ENCODE results near the gene EPN1. TPM values are rescaled to one million over a fixed set of nuclear protein-coding genes. Genes with fewer than 3 reads are reported as not detected.

The EPN1 gene
- total RNA-seq, 2 experiments from 2014 or later = 23.4 TPM

GRCh38 chr19:55675661-55676354, 782 bp downstream of the EPN1 start:
- H3K4me1 Mint-ChIP-seq (ENCODE audit: low read depth) = peaks cover 69% of the 10 kb centered on the region

DNA sequence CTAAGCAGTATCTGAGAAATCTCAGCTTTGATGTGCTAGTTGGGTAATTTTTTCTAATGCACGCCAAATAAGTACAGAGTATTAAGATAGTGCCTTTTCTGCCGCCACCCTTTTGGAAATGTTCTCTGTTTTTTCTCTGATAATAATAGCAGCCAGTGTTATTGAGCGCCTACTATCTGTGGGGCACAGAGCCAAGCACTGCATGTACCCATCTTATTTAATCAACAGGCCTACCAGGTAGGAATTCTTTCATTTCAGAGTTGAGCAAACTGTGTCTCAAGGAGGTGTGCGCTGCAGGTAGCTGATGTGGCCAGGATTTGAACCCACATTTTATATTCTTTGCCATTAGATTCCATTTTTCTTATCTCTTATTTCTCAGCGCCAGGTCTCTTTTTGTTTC, 1.4 kb downstream of the EPN1 start:
- Mint-ChIP-seq H3K27ac (peak overlapping the region; percentile 32), H3K9me3 (no peaks in the 10 kb centered on the region), H3K4me1 (ENCODE audit: low read depth) (peaks cover 64% of the 10 kb centered on the region), H3K4me3 (peak overlapping the region; percentile 99), H3K36me3 (ENCODE audit: low read depth) (peaks cover 23% of the 10 kb centered on the region), H3K27me3 (ENCODE audit: low read depth) (no peaks in the 10 kb centered on the region)
- CTCF ChIA-PET = no interaction called here
- intact Hi-C loops (cut with micrococcal nuclease) = no loop called here
- no peak for DNase-seq

More at GRCh38 chr19:55675661-55676354, 782 bp downstream of the EPN1 start:
- CTCF ChIA-PET = no interaction called here
- peaks cover 26% of the 10 kb centered on the region for H3K36me3 Mint-ChIP-seq (ENCODE audit: low read depth)
- DNase-seq = no peak
- intact Hi-C loops (cut with micrococcal nuclease) = loop anchor here (1.0 to 2.0 kb wide), 2 partner anchors 21 to 41 kb away; partner anchors contain the start of gene U2AF2
- no peaks in the 10 kb centered on the region for H3K9me3 Mint-ChIP-seq
- H3K27ac Mint-ChIP-seq = peak overlapping the region; percentile 91
- no peaks in the 10 kb centered on the region for H3K27me3 Mint-ChIP-seq (ENCODE audit: low read depth)
- H3K4me3 Mint-ChIP-seq = peak overlapping the region; percentile 99

DNA sequence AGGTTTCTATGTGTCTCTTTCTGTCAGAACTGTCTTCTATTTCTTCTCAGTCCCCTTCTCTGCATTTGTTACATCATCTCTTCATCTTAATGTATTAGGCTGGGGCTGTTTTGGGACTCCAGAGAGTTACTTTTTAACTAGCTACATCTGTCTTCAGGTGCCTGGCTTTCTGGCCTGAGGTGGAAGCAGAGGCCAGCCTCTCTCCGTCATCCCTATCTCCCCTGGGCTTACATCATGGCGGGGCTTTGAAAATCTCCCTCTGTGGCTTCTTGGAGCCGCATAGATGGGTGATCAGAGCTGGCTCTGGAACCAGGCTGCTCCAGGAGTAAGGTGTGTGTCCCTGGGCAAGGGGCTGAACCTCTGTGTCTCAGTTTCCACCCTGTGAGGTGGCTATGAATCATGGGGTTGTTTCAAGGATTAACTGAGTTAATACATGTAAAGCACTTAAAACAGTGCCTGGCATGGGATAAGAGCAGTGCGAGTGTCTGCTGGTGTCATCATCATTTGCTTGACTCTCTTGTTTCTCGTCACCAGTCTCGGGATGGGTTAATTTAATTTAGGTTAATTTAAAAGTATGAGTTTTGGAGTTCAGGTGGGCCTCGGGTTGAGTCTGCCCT, 2.0 kb downstream of the EPN1 start:
- Mint-ChIP-seq H3K27ac (peak overlapping the region; percentile 39), H3K9me3 (no peaks in the 10 kb centered on the region), H3K27me3 (ENCODE audit: low read depth) (no peaks in the 10 kb centered on the region), H3K36me3 (ENCODE audit: low read depth) (peaks cover 22% of the 10 kb centered on the region), H3K4me1 (ENCODE audit: low read depth) (peaks cover 62% of the 10 kb centered on the region), H3K4me3 (peak overlapping the region; percentile 99)
- DNase-seq = peak; percentile 25
- intact Hi-C loops (cut with micrococcal nuclease) = no loop called here
- CTCF ChIA-PET = no interaction called here

GRCh38 chr19:55677572-55678028, 2.6 kb downstream of the EPN1 start:
- Mint-ChIP-seq H3K36me3 (ENCODE audit: low read depth) (peaks cover 18% of the 10 kb centered on the region), H3K27ac (peak overlapping the region; percentile 11), H3K27me3 (ENCODE audit: low read depth) (no peaks in the 10 kb centered on the region), H3K4me1 (ENCODE audit: low read depth) (peaks cover 60% of the 10 kb centered on the region), H3K9me3 (no peaks in the 10 kb centered on the region), H3K4me3 (no peak overlapping the region)
- DNase-seq = no peak
- intact Hi-C loops (cut with micrococcal nuclease) = no loop called here
- CTCF ChIA-PET = no interaction called here

- intact Hi-C loops (cut with micrococcal nuclease) = no loop called here
- Mint-ChIP-seq H3K36me3 (ENCODE audit: low read depth) (peaks cover 17% of the 10 kb centered on the region), H3K27ac (no peak overlapping the region), H3K27me3 (ENCODE audit: low read depth) (no peaks in the 10 kb centered on the region), H3K4me3 (no peak overlapping the region), H3K9me3 (no peaks in the 10 kb centered on the region), H3K4me1 (ENCODE audit: low read depth) (peaks cover 59% of the 10 kb centered on the region)
- CTCF ChIA-PET = no interaction called here
- no peak for DNase-seq
Measured at GRCh38 chr19:55678121-55678671, 3.2 kb downstream of the EPN1 start.

- CTCF ChIA-PET = no interaction called here
- no peak for DNase-seq
- Mint-ChIP-seq H3K4me3 (no peak overlapping the region), H3K9me3 (no peaks in the 10 kb centered on the region), H3K27me3 (ENCODE audit: low read depth) (no peaks in the 10 kb centered on the region), H3K27ac (no peak overlapping the region), H3K36me3 (ENCODE audit: low read depth) (peaks cover 10% of the 10 kb centered on the region), H3K4me1 (ENCODE audit: low read depth) (peaks cover 48% of the 10 kb centered on the region)
- intact Hi-C loops (cut with micrococcal nuclease) = no loop called here
Measured at GRCh38 chr19:55679343-55680257, 4.6 kb downstream of the EPN1 start.

GRCh38 chr19:55680339-55681130, 5.5 kb downstream of the EPN1 start:
- Mint-ChIP-seq H3K9me3 (no peaks in the 10 kb centered on the region), H3K4me1 (ENCODE audit: low read depth) (peaks cover 47% of the 10 kb centered on the region), H3K4me3 (no peak overlapping the region), H3K27me3 (ENCODE audit: low read depth) (no peaks in the 10 kb centered on the region), H3K27ac (no peak overlapping the region), H3K36me3 (ENCODE audit: low read depth) (peaks cover 8% of the 10 kb centered on the region)
- CTCF ChIA-PET = no interaction called here
- intact Hi-C loops (cut with micrococcal nuclease) = no loop called here
- DNase-seq = no peak

DNA sequence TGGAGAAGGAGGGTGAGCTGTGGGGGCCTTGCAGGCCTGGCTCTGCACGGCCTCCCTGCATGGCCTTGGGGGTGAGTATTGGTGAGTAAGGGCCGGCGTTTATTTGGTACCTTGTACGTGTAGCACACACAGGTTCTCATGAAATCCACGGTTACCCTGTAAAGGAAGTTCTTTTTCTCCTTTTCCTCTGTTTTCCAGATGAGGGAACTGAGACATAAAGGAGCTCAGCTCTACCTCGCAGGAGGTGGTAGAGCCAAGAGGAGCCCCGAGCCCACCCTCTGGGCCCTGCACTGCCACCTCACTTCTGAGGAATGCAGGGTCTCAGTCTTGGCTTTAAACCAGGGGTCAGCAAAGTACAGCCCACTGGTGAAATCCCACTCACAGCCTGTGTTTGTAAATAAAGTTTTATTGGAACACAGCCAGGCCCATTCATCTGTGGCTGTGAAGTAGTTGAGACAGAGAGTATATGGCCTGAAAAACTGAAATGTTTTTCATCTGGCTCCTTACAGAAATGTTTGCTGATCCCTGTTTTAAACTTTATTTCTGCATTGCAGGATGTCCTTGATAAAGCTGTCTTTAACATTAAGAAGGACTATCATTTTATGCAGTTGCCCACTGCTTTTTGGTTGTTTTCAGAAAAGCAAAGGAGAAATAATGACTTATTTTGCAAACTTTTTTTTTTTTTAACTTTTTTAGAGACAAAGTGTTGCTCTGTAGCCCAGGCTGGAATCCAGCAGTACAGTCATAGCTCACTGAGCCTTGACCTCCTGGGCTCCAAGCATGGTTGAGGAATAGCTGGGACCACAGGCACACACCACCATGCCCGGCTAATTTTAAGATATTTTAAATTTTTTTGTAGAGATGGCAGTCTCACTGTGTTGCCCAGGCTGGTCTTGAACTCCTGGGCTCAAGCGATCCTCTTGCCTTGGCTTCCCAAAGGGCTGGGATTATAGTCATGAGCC, 6.4 kb downstream of the EPN1 start:
- Mint-ChIP-seq H3K27ac (no peak overlapping the region), H3K36me3 (ENCODE audit: low read depth) (peaks cover 8% of the 10 kb centered on the region), H3K27me3 (ENCODE audit: low read depth) (no peaks in the 10 kb centered on the region), H3K4me3 (no peak overlapping the region), H3K4me1 (ENCODE audit: low read depth) (peaks cover 41% of the 10 kb centered on the region), H3K9me3 (no peaks in the 10 kb centered on the region)
- DNase-seq = no peak
- intact Hi-C loops (cut with micrococcal nuclease) = no loop called here
- CTCF ChIA-PET = interaction anchor here (0.6 kb wide), 1 partner anchor 632 kb away, joined by 4 read pairs; no protein-coding TSS in a partner anchor

DNA sequence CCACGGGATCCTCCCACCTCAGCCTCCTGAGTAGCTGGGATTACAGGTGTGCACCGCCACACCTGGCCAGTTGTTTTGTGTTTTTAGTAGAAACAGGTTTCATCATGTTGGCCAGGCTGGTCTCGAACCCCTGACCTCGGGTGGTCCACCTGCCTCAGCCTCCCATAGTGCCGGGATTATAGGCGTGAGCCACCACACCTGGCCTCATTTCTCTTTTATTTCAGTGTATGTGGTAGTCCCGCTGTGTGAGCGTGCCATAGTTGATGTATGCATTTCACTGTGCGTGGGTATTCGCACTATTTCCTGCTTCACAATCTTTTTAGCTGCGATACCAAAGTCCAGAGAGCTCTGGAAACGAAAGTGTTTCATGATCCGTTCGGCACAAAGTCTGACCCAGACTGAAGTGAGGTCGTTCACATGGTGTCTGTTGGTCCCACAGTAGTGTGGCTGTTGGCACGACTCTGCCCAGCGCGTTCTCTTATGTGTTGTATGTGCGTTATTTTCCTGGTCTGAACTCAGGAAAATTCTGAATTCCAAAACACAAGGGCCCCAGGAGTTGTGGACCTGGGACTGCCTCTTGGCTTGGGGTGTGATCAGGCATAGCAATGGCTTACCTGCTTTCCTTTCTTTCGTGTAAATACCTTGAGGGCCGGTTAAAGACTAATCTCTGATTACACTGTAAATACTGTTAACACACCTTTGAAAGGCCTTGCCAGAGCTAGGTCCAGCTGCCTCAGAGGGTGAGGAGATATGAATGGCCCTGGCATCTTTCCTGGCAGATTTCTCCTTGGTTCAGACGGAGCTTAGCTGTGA, 8.6 kb downstream of the EPN1 start:
- Mint-ChIP-seq H3K27me3 (ENCODE audit: low read depth) (no peaks in the 10 kb centered on the region), H3K4me3 (no peak overlapping the region), H3K36me3 (ENCODE audit: low read depth) (peaks cover 10% of the 10 kb centered on the region), H3K27ac (no peak overlapping the region), H3K4me1 (ENCODE audit: low read depth) (peaks cover 23% of the 10 kb centered on the region), H3K9me3 (no peaks in the 10 kb centered on the region)
- intact Hi-C loops (cut with micrococcal nuclease) = no loop called here
- CTCF ChIA-PET = interaction anchor here (0.6 kb wide), 1 partner anchor 1165 kb away, joined by 3 read pairs; no protein-coding TSS in a partner anchor
- DNase-seq = no peak

GRCh38 chr19:55684946-55685681, 10.1 kb downstream of the EPN1 start:
- peaks cover 15% of the 10 kb centered on the region for H3K36me3 Mint-ChIP-seq (ENCODE audit: low read depth)
- peaks cover 10% of the 10 kb centered on the region for H3K4me1 Mint-ChIP-seq (ENCODE audit: low read depth)
- no peak for DNase-seq
- H3K9me3 Mint-ChIP-seq = no peaks in the 10 kb centered on the region
- no peak overlapping the region for H3K27ac Mint-ChIP-seq
- CTCF ChIA-PET = no interaction called here
- H3K27me3 Mint-ChIP-seq (ENCODE audit: low read depth) = no peaks in the 10 kb centered on the region
- intact Hi-C loops (cut with micrococcal nuclease) = no loop called here
- H3K4me3 Mint-ChIP-seq = no peak overlapping the region
